HG03558 (cell line): ENCODE results near the gene ZMIZ2.

Experiments
- ATAC-seq: cut with Tn5 transposase; IDR thresholded peaks from one replicate; pipeline ENCODE4 v1.9.1; 2021; ENCODE audit warnings: moderate number of reproducible peaks; ENCODE audit not compliant: unreplicated experiment; ENCODE audit errors: extremely low read depth

The ZMIZ2 gene

DNA sequence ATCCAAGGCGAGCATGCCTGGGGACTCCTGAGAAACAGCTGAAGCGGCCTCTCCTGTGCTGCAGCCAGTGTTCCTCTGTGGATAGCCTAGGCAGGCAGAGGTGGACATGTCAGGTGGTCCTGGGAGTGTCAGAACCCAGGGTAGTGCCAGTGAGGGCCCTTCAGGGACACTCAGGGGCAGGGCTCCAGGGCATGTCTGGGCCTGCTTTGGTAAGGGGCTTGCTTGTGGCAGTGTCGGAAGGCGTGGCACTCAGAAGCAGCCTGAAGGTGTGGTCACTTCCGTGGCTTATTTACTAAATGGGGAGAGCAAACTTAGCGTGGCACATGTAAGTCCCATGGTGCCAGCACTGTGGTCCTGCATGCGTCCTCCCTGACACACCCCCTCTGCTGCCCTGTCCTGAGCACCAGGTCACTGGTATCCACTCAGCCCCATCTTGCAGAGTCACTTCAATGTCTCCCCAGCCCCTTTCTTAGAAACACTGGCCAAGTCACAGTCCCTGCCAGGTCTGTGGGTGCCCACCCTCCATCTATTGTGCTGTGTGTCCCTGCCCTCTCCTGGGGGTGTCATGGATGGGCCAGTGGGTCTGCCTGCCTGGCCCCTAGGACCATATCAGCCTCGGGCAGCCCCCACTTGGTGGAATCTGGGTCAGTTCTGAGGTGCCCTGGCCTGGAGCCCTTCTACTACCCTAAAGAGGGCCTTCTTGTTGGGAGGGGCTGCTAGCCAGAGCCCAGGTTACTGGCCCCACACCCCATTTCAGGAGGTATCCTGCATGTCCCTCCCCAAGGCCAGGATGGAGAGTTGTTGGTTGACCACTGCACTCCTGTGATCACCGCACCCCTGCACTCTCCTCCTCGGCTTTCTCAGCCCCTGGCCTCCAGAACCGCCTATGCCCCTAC is 6.4 kb downstream of the ZMIZ2 start:
- no peak for ATAC-seq

DNA sequence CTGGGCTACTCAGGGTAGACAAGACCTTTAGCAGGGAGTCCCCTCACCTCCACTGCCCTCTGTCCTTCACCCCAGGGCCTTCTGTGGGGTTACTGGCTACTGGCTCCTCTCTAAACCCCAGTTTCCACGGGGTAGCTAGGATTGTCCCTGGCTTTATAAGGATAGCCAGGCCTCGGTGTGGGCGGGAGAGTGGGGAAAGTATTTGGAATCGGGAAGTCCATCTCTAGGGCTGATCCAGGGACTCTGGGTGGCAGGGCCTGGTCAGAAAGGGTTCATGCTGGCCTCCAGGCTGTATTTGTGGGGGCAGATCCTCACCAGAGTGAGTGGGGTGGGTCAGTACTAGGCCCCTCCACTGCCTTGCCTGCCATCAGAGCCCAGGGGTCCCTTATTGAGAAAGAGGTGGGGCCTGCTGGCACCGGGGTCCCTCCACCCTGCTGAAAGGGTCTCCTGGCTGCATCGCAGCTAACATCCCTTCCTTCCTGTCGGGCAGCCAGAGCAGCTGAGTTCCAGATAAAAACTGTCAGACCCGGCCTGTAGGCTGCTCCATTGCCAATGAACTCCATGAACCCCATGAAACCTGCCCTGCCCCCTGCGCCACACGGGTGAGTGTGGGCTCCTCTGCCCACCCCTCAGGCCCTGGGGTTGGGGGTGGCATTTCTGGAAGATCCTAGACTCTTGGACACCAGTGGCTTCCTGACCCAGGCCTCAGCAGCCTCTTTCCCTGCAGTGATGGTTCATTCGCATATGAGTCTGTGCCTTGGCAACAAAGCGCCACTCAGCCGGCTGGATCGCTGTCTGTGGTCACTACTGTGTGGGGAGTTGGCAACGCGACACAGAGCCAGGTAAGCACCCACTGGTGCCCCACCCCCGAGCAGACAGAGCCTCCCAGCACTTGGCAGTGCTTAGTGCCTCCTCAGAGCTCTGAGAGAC is 7.3 kb downstream of the ZMIZ2 start:
- ATAC-seq: no peak

DNA sequence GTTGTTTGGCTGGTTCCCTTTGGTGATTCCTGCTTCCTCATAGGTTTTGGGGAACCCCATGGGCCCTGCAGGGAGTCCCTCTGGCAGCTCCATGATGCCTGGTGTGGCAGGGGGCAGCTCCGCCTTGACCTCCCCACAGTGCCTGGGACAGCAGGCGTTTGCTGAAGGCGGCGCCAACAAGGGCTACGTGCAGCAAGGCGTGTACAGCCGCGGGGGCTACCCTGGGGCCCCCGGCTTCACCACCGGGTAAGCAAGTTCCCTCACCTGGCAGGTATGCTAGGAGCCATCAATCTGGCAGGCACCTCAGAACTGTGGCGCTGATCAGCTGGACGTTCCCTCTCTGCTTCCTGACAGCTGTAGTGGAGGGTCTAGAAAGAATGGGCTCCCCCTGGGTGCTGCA is 8.3 kb downstream of the ZMIZ2 start:
- no peak for ATAC-seq

DNA sequence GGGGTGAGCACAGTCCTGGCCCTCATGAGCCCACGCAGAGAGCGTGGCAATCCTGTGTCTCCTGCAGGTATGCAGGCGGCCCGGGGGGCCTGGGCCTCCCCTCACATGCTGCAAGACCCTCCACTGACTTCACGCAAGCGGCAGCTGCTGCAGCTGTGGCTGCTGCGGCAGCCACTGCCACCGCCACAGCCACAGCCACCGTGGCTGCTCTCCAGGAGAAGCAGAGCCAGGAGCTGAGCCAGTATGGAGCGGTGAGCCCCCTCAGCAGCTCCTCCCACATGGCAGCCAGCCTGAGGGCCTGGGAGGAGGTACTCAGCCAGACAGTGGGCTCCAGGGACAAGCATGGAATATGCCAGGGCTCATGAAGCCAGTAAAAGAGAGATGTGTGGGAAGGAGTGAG is 8.7 kb downstream of the ZMIZ2 start:
- ATAC-seq: no peak

DNA sequence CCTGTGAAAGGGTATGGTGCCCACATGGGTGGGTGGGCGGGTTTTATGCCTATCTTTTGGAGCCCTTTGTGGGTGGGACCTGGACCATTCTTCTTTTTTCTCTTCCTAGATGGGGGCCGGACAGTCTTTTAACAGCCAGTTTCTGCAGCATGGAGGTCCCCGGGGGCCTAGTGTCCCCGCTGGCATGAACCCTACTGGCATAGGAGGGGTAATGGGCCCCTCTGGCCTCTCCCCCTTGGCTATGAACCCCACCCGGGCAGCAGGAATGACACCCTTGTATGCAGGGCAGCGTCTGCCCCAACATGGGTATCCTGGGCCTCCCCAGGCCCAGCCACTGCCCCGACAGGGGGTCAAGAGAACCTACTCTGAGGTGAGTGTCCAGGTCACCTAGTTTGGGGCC is 9.1 kb downstream of the ZMIZ2 start:
- ATAC-seq: no peak

DNA sequence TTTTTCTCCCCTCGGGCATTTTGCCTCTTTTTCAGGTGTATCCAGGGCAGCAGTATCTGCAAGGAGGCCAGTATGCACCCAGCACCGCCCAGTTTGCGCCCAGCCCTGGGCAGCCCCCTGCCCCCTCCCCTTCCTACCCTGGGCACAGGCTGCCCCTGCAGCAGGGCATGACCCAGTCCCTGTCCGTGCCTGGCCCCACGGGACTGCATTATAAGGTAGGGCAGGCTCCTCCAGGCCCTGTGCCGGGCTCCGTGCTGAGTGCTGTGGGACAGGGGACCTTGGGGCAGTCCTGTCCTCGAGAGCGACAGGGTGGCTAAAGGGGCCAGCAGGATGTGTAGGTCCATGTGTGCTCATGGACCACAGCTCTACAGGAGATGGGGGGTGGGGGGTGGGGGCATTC is 10.6 kb downstream of the ZMIZ2 start:
- no peak for ATAC-seq

DNA sequence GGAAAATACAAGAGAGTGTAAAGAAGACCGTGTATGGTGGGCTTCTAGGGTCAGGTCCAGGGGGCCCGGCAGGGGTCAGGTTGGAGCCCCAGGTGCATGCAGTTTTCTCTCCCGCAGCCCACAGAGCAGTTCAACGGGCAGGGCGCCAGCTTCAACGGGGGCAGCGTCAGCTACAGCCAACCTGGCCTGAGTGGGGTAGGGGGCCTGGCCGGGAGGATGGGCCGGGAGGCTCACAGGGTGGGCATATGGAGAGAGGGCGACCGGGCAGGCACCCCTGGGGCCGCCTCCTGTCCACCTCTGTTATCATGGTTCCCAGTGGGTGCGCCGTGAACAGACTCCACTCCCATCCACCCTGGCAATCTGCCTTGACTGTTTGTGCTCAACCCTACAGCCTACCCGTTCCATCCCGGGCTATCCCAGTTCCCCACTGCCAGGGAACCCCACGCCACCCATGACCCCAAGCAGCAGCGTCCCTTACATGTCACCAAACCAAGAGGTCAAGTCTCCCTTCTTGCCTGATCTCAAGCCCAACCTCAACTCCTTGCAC is 11.5 kb downstream of the ZMIZ2 start:
- no peak for ATAC-seq

DNA sequence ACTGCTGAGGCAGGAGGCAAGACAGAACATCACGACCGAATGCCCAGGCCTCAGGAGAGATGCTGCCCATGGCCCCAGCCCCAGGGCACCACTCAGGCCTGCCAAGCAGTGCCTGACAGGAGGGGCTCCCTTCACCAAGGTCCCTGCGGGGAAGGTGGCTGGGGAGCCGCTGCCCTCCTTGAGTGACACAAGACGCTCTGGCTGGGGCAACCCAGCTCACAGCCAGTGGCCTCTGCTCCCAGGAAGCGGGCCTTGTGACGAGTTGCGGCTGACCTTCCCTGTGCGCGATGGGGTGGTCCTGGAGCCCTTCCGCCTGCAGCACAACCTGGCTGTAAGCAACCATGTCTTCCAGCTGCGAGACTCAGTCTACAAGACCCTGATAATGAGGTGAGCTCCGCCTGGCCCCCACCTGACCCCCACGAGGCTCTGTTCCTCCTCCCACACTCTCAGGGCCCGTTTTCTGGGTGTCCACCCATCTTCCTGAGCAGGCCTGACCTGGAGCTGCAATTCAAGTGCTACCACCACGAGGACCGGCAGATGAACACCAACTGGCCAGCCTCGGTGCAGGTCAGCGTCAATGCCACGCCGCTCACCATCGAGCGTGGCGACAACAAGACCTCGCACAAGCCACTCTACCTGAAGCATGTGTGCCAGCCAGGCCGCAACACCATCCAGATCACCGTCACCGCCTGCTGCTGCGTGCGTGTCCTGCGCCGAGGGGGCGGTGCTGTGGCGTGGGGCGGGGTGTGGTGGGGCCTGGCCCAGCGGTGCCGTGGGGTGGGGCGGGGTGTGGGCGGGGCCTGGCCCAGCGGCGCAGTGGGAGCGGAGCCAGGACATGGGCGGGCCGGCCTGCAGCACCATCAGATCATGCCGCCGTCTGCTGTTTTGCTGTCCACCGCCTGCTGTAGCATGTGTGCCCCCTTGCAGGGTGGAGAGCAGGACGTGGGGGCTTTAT is 12.8 kb downstream of the ZMIZ2 start:
- ATAC-seq: no peak

DNA sequence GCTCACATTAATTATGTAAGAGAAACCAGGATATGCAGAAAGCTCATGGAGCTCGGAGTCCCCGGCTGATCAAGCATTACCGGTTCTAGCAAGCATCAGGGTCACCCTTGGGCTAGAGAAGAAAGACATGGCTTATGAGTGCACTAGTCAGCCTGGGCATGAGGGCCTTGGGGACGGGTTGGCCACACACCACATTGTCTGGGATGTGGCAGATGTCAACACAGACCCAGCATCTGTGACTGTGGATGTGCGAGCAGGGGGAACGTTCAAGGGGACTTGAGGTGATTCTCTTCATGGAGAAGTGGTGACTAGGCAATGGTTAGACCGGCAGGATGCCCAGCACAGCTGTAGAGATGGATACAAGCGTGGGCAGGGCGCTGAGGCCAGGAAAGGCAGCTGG is 13.7 kb downstream of the ZMIZ2 start:
- no peak for ATAC-seq

DNA sequence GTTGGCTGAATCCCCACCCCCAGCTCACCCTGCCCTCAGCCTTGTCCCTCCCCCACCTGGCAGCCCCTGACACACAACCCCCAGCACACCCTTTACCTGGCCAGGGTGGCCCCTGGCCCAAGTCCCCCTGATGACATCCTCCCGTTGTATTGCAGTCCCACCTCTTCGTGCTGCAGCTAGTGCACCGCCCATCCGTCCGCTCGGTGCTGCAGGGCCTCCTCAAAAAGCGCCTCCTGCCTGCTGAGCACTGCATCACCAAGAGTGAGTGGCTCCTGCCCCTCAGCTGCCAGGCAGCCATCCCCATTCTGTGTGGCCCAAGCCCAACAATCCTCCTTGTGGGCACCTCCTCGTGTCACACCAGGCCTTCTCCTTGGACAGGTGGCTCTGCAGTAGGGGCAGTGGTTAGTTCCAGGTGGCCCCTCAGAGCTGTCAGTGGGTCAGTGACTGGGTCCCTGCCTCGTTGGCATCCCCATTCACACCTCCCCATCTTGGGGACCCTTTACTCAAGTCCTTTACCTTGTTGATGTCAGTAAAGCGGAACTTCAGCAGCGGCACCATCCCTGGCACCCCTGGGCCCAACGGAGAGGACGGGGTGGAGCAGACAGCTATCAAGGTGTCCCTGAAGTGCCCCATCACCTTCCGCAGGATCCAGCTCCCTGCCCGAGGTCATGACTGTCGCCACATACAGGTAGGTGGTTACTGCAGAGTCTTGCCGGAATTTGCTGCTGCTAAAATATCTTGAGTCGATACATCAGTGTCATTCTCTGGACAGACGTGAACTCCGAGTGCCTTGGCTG is 14.3 kb downstream of the ZMIZ2 start:
- no peak for ATAC-seq

DNA sequence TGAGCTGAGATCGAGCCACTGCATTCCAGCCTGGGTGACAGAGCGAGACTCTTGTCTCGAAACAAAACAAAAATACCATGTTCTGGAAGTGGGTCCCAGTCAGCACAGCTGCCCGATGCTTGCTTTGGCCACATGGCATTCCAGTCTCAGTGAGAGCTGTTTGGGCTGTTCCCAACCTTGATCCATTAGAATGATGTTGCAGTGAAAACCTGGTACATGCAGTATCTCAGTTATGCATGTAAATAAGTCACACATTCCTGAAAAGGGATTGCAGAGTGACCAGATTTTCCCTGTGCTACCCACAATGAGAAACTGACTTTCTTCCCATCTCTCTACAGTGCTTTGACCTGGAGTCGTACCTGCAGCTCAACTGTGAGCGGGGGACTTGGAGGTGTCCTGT is 15.4 kb downstream of the ZMIZ2 start:
- no peak for ATAC-seq

DNA sequence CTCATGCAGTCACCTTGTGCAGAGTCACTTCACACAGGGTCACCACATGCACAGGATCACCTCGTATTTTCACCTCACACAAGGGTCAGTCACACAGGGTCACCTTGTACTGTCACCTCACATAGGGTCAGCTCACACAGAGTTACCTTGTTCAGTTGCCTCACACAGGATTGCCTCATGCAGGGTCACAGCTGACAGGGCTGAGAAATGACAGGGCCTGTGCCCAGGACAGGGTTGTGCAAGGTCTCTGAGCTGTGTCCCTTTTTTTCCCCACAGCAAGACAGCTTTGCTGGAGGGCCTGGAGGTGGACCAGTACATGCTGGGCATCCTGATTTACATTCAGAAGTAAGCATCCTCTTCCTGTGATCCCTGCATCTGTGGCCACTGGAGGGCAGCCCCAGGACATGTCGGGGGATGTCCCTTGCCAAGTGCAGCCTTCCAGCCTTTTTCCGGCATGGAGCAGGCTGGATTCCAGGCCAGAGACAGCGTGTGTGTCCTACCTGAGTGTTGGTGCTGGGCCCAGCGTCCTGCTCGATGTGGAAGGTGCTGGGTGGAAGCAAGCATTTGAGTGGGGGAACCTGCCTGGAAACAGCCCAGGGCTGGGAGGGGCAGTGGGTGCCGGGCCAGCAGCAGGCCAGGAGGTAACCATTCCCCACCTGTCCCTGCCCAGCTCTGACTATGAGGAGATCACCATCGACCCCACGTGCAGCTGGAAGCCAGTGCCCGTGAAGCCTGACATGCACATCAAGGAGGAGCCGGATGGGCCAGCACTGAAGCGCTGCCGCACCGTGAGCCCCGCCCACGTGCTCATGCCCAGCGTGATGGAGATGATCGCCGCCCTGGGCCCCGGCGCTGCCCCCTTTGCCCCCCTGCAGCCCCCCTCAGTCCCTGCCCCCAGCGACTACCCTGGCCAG is 16.3 kb downstream of the ZMIZ2 start:
- no peak for ATAC-seq

DNA sequence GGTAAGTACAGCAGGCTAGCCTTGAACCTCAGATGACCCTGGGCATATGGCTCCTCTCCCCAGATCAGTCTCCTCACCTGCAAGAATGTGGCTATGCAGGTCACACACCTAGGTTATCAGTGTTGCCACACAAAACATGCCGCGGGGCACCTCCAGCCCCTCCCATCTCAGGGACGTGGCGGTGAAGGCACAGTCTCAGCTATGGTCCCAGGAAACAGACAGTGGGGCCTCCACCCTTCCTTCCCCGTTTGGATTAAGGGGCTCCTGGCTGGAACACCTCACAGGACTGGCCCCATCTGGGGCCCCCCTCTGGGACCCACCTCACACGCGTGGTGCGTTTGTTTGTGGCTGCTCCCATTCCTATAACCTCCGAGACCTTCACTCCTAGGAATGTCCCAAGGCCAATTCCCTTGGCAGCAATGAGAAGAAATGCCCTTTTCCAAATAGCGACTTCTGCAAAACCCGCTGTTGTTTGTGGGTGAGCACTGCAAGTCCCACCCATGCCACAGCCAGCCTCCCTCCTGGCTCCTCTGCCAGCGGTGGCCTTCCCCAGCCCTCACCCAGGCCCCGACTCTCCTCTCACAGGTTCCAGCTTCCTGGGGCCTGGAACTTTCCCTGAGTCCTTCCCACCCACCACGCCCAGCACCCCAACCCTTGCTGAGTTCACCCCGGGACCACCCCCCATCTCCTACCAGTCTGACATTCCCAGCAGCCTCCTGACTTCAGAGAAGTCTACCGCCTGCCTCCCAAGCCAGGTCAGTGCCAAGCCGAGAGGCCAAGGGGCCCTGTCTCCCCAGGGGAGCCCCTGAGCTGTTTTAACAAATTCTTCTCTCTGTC is 17.1 kb downstream of the ZMIZ2 start:
- ATAC-seq: no peak

DNA sequence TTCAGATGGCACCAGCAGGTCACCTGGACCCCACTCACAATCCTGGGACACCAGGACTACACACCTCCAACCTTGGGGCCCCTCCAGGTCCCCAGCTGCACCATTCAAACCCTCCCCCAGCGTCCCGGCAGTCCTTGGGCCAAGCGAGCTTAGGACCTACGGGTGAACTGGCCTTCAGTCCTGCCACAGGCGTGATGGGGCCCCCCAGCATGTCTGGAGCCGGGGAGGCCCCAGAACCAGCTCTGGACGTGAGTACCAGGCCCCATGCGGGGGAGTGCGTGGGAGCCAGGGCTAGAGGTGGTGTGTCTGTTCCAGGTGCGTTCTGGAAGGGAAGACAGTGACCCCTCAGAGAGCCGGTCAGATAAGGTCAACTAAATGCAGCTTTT is 17.8 kb downstream of the ZMIZ2 start:
- no peak for ATAC-seq

DNA sequence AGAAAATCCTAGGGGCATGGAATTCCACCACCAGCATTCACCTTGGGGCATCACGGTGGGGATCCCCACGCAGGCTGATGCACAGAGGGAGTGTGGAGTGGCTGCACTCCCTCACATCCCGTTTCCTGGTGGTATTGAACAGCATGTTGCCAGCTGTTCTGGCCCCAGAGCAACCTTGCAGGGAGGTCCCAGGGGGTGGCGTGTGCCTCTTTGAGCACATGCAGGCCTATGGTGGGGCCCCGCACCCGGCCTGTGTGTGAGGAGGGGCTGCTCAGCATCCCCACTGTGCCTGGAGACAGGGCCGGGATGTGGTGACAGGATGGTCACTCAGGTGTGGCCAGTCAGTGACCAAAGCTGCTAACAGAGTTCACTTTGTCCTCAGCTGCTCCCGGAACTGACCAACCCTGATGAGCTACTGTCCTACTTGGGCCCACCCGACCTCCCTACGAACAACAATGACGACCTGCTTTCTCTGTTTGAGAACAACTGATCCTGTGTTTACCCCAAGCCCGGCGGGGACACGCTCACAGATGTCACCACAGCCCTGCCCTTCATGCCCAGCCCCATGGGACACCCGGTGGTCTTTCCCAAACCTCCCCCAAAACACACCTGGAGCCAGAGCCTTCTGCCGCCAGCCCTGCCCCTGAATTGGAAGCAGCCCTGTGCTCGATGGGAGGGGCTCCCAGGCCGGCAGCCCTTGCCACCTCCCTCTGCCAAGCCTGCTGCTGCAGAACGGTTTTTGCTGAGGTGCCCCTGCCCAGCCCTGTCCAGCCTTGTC is 18.7 kb downstream of the ZMIZ2 start:
- no peak for ATAC-seq

DNA sequence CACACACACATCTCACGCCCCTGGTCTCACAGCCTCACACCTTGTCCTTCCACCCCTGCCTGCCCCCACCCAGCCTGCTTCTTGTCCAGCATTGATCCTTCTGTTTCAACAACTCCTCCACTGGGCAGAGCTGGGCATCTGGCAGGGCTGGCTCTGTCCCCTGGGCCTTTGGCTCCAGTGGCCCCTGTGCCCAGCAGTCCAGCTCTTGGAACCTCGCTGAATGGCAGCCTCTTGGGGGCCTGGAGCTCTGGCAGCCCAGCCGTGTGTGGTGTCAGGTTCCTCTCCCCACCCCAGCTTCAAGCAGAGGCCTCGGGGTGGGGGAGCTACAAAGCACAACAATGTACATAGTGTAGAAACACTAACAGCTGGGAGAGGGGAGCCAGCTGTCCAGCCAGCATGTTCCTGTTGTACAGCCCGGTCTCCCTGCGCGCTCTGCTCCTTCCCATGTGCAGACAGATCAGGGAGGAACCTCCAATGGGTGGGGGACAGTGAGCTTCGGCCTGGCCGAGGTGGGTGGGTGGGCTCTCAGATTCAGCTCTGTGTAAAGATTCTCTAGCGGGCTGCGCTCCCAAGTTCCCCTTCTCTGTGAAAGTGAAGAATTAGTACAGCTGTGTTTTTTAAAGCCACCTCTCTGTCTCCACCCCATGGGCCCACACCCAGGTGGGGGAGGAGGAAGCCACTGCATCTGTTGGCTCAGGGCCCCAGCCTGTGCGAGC is 19.4 kb downstream of the ZMIZ2 start:
- ATAC-seq: no peak
